Uterus (tissue), 4 donors: ENCODE data around the gene ZBP1. TPM values are rescaled to one million over a fixed set of nuclear protein-coding genes. Genes with fewer than 3 reads are reported as not detected.

Source experiments
- DNase-seq, 2 donors: peaks; one replicate each; pipeline ENCODE4 v3.0.0-alpha.2; 2019 to 2020
- H3K27ac ChIP-seq, 2 donors: fragments of 200-600 bp; sonication (generic); 1 replicate in 1 of 2; 2 replicates in 1 of 2; pipeline ENCODE4 v1.5.1; 2016 to 2018
- H3K27me3 ChIP-seq, 2 donors: fragments of 200-600 bp; sonication (generic); one replicate each; pipeline ENCODE4 v1.5.1; 2018 to 2019; ENCODE audit warnings: control low read depth in 1 of 2
- H3K36me3 ChIP-seq, 2 donors: fragments of 200-600 bp; sonication (generic); one replicate each; pipeline ENCODE4 v1.5.1; 2019; ENCODE audit warnings: control low read depth in 1 of 2
- H3K4me1 ChIP-seq, 2 donors: fragments of 200-600 bp; sonication (generic); one replicate each; pipeline ENCODE4 v1.5.1; 2018 to 2019; ENCODE audit warnings: control low read depth in 1 of 2
- H3K4me3 ChIP-seq, 2 donors: fragments of 200-600 bp; sonication (generic); 1 replicate in 1 of 2; 2 replicates in 1 of 2; pipeline ENCODE4 v1.5.1; 2018 to 2019; ENCODE audit warnings: mild to moderate bottlenecking in 1 of 2
- H3K9me3 ChIP-seq, 2 donors: fragments of 200-600 bp; sonication (generic); one replicate each; pipeline ENCODE4 v1.5.1; 2019; ENCODE audit warnings: control low read depth in 1 of 2
- CTCF ChIP-seq, 4 experiments: fragments of 200-600 bp in 2 of 4; fragments of 450-650 bp in 2 of 4; sonication (generic) in 2 of 4; IDR thresholded peaks; one replicate each; pipeline ENCODE4 v1.5.1; 2016 to 2019; ENCODE audit warnings: antibody characterized with exemption in 4 of 4, mild to moderate bottlenecking in 2 of 4, moderate library complexity in 1 of 4
- POLR2A ChIP-seq, 2 donors: fragments of 450-650 bp; IDR thresholded peaks; one replicate each; pipeline ENCODE4 v1.6.1; 2016; ENCODE audit warnings: antibody characterized with exemption in 2 of 2, mild to moderate bottlenecking in 1 of 2, moderate library complexity in 1 of 2
- intact Hi-C: fragments of 100-400 bp; cut with DNase I; formaldehyde crosslinking; loops from one replicate; pipeline ENCODE4 v1.15.1; 2023; ENCODE audit warnings: low total_unique reads
- total RNA-seq, 4 donors: library from RNA; depleted of rRNA in 3 of 4; stranded (reverse); fragments of >200 nt in 3 of 4; gene quantifications; one replicate each; pipeline versions ENCODE4 v1.1.0 to v1.2.4, GENCODE V29; 2014 to 2023
- donor health status: DM: yes; HTN: yes; CAD: no.

ZBP1 gene
- total RNA-seq, 4 donors from 2014 or later: 0.46 TPM; not detected in 3

- TF ChIP-seq CTCF (IDR thresholded peaks at IDR 0.05) (no peak), POLR2A (IDR thresholded peaks at IDR 0.05) (no peak)
- Histone ChIP-seq H3K9me3 (no peaks in the 10 kb centered on the region), H3K27ac (no peak overlapping the region), H3K4me1 (no peaks in the 10 kb centered on the region), H3K27me3 (no peaks in the 10 kb centered on the region), H3K36me3 (no peaks in the 10 kb centered on the region), H3K4me3 (no peak overlapping the region)
- intact Hi-C loops: no loop called here
- DNase-seq: no peak
These were observed 49.9 kb downstream of the ZBP1 start for GRCh38 chr20:57570145-57570850.

DNA sequence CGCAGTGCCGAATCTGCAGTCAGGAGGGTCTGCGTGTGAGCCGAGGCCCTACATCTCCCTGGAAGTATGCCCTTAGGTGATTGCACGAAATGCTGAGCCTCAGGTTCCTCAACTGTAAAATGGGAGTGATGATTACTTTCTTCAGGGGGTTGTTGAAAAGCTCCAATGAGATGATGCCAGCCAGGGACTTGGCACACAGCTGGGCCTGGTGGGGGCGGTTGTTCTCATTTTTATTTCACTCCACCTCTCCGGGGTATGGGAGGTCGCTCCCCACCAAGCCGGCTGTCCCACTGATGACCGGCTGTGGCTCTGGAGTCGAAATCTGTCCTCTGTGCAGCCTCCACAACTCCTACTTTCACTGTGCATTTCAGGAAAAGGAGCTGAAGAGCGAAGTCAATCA, 51.3 kb downstream of the ZBP1 start:
- H3K9me3 ChIP-seq: no peaks in the 10 kb centered on the region
- no peaks in the 10 kb centered on the region for H3K27me3 ChIP-seq
- H3K4me3 ChIP-seq: no peak overlapping the region
- intact Hi-C loops: no loop called here
- no peak for DNase-seq
- no peak overlapping the region for H3K27ac ChIP-seq
- H3K4me1 ChIP-seq: no peaks in the 10 kb centered on the region
- TF ChIP-seq POLR2A (IDR thresholded peaks at IDR 0.05): no peak
- TF ChIP-seq CTCF (IDR thresholded peaks at IDR 0.05): no peak
- no peaks in the 10 kb centered on the region for H3K36me3 ChIP-seq

- Histone ChIP-seq H3K4me3 (no peak overlapping the region), H3K27me3 (no peaks in the 10 kb centered on the region), H3K4me1 (no peaks in the 10 kb centered on the region), H3K27ac (no peak overlapping the region), H3K36me3 (no peaks in the 10 kb centered on the region), H3K9me3 (no peaks in the 10 kb centered on the region)
- no peak for DNase-seq
- intact Hi-C loops: no loop called here
- TF ChIP-seq POLR2A (IDR thresholded peaks at IDR 0.05) (no peak), CTCF (IDR thresholded peaks at IDR 0.05) (no peak)
These were observed 51.9 kb downstream of the ZBP1 start for GRCh38 chr20:57568088-57568896.

- no peak overlapping the region for H3K4me3 ChIP-seq
- TF ChIP-seq POLR2A (IDR thresholded peaks at IDR 0.05): no peak
- no peak for TF ChIP-seq CTCF (IDR thresholded peaks at IDR 0.05)
- no peaks in the 10 kb centered on the region for H3K4me1 ChIP-seq
- H3K9me3 ChIP-seq: no peaks in the 10 kb centered on the region
- H3K36me3 ChIP-seq: no peaks in the 10 kb centered on the region
- H3K27ac ChIP-seq: no peak overlapping the region
- H3K27me3 ChIP-seq: no peaks in the 10 kb centered on the region
- no peak for DNase-seq
- intact Hi-C loops: no loop called here
These were observed 52.7 kb downstream of the ZBP1 start for GRCh38 chr20:57567471-57568079.
